ENCODE measurements around the gene NHLRC3.
"Not testable (repeated sequence)": the region's sequence is repeated elsewhere in the genome, so short reads cannot be mapped to it uniquely, and the experiment has no call there.

NHLRC3 gene

DNA sequence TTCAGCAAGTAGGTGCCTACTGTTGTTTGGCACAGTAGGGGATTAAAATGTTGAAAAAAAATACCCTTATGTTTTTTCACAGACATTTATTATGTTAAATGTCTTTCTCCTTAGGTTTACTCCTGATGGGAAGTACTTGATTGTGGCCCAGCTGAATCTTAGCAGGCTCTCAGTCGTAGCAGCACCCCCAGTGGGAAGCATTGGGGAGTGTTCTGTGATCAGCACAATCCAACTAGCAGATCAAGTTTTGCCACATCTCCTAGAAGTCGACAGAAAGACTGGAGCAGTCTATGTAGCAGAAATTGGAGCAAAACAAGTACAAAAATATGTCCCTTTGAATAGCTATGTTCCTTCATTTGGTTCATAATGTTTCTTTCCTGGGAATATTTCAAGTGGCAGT lies 9.3 kb downstream of the NHLRC3 start:
- DNase-seq: no peak

DNA sequence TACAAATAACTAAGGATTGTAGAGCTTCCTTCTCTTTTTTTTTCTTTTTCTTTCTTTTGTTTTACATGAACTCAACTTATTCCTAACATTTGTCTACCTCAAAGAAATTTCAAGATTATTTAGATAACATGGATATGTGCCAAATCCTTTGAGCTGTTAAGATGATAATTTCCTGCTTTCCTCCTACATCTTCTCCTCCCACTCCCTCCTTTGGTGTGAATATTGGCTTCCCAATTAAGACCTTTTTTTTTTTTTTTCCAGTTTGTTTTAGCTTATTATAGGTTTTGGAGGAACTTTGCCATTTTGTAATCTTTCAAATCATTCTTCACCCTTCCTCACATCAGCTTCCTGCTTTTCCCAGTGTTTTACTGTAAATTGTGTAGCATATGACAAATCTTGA lies 10.6 kb downstream of the NHLRC3 start:
- no peak for DNase-seq

DNA sequence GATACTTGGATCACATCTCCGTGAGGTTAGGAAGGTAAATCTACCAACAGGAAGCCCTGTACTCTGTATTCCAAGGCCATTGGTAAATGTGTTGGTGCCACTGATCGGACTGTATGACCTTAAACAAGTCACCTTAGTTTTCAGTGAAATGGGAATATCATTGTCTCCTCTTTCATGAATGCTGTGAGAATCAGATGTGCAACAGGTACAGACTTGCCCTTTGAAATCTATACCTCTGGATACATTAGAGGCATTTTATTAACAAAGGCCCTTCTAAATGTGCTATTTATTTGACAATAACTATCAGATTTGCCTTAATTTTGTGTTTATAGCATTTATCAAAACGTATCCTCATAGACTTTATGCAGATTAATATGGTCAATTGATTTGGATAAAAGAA lies 11.0 kb downstream of the NHLRC3 start:
- no peak for DNase-seq

DNA sequence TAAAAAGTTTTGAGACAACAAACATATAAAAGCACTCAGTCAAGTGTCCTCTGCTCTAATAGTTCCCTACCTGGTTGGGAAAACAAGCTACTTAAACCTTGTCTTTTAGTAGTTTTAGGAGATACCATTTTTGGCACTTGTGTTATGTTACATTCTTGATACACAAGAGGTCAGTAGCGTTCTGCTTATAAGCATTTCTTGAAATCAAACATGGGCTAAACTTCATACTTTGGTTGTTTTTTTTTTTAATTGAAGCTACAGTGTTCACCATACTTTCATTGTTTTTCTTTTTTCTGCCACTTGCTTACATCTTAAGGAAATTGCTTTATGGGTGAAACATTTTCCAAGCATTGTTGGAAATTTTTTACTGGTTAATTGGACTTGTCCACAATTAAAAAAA lies 12.9 kb downstream of the NHLRC3 start:
- no peak for DNase-seq

DNA sequence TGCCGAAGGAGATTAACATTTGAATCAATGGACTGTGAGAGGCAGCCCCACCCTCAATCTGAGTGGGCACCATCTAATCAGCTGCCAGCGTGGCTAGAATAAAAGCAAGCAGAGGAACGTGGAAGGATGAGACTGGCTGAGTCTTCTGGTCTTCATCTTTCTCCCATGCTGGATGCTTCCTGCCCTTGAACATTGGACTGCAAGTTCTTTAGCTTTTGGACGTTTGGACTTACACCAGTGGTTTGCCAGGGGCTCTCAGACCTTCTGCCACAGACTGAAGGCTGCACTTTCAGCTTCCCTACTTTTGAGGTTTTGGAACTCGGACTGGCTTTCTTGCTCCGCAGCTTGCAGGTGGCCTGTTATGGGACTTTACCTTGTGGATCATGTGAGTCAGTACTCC lies 14.7 kb downstream of the NHLRC3 start:
- no peak for DNase-seq

DNA sequence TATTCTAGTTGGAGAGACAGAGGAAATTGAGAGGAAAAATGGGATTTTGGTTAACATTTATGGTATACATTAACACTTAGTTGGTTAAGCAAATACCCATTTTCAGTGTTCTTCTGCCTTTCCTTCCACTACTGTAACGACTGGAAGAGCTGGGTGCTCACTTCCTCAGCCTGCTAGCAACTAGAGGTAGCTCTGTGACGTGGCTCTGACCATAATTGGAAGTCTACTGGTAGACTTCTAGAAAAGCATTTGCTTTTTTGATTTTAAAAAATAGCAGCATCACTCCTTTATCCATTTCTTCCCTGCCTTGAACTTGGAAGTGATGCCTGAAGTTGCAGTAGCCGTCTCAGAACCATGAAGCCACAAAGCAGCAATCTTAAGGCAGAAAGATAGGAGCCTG lies 15.9 kb downstream of the NHLRC3 start:
- DNase-seq: no peak

DNA sequence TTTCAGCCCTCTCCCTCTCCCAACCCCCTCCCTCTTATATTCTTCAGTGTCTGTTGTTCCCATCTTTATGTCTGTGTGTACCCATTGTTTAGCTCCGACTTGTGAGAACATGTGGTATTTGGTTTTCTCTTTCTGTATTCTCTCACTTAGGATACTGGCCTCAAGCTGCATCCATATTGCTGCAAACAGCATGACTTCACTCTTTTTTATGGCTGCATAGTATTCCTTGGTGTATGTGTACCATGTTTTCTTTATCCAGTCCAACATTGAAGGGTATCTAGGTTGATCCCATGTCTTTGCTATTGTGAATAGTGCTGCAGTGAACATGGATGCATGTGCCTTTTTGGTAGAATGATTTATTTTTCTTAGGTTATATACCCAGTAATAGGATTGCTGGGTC lies 17.8 kb downstream of the NHLRC3 start:
- no peak for DNase-seq

DNA sequence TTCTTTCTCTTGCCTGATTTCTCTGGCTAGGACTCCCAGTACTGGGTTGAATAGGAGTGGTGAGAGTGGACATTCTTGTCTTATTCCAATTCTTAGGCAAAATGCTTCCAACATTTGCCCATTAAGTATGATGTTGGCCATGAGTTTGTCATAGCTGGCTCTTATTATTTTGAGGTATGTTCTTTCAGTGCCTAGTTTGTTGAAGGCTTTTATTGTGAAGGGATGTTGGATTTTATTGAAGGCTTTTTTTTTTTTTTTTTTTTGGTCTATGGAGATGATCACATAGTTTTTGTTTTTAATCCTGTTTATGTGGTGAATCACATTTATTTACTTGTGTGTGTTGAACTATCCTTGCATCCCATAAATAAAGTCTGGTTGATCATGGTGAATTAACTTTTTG lies 19.8 kb downstream of the NHLRC3 start:
- DNase-seq: no peak

DNA sequence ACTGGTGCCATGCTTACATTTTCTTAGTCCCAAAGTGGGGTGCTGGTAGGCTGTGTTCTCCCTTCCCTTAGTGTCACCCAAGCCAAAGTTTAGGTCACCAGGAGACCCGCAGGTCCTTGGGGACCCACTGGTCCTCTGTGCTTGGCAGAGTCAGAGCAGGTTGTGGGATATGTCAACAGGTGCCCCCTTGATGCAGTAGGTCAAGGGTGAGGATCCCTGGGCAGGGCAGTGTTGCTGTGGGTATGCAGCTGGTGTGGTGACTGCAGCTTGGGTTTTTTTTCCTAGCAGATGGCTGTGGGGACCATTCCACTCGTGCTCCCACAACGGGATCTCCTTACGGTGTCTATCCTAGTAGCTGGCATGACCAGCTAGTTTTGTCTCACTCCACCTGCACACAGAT lies 23.7 kb downstream of the NHLRC3 start:
- no peak for DNase-seq

DNA sequence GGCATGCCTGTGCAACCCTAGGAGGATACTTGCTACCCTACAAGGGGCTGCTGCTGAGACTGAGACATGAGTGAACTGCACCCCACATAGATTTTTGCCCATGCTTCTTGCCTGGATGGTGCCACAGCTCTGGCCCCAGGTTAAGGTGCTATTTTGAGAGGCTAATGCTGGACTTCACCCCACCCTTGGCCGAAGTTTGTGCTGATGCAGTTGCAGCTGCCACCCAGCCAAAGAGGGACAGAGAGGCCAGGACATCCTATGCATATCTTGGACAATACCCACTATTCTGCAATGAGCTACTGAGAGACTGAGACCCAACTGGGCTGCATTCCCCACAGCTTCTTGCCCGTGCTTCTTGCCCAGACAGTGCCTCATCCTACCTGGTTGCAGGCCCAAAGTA lies 34.6 kb downstream of the NHLRC3 start:
- no peak for DNase-seq

DNA sequence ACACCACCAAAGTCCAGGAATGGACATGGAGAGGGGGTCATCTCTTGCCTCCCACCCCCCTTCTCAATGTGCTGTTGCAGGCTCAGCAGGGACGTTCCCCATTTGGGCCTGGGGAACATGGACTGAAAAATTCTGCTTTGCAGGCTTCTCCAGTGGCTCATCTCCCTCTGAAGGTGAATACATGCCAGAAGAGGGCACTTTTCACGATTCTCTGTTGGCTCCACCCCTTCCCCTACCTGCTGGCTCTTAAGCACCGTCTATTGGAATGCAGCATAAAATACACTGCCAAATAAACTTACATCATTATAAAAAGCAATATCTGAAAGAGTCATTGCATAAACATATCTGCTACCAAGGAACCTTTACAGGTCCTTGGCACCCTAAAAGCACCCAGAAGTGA lies 35.7 kb downstream of the NHLRC3 start:
- DNase-seq: no peak

DNA sequence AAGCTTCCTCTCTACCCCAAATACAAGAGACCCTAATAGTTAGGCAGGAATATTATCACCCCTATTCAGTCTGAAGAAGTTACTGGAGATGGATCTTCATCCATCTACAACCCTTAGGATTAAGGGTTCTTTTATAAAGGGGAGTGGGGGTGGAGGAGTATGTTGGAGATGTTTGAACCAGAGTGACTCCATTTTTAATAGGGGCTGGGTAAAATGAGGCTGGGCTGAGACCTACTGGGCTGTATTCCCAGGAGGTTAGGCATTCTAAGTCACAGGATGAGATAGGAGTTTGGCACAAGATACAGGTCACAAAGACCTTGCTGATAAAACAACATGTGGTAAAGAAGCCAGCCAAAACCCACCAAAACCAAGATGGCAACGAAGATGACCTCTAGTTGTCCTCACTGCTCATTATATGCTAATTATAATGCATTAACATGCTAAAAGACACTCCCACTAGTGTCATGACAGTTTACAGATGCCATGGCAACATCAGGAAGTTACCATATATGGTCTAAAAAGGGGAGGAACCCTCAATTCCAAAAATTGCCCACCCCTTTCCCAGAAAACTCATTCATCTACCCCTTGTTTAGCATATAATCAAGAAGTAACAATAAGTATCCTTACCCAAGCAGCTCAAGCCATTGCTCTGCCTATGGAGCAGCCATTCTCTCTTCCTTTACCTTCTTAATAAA lies 48.1 kb downstream of the NHLRC3 start:
- not testable (repeated sequence) for DNase-seq

DNA sequence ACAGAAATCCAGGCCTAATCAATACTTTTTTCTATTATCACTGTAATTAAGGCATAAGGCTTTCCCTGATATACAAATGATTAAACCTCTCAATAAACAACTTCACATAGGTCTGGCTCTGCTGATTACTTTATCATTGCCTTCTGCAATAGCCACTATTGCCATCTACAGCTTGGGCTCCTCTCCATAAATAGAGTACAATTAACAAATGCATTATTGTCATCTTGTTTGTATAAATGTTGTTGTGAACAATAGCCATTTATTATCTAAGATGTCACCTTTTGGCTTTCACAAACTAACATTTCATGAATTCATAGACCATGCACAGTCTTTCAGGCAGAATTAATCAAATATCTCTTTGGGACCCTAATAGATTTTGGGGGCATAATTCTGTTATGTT lies 53.3 kb downstream of the NHLRC3 start:
- DNase-seq: no peak

DNA sequence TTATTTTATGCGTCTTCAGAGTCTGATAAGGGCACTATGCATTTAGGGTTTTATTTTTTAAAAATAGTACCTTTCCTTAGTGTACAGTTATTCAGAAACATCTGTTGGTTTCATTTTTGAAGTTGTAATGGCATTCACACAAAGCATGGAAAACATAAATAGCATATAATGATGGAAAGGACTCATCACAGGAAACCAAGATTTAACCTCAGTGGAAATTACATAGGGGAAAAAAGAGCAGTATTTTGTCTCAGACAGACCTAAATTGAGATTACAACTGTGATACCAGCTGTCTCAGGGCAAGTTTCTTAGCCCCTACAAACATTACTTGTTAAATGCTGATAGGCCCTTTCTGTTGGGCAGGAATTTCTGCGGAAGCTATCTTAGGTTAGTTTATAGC lies 57.2 kb downstream of the NHLRC3 start:
- no peak for DNase-seq

DNA sequence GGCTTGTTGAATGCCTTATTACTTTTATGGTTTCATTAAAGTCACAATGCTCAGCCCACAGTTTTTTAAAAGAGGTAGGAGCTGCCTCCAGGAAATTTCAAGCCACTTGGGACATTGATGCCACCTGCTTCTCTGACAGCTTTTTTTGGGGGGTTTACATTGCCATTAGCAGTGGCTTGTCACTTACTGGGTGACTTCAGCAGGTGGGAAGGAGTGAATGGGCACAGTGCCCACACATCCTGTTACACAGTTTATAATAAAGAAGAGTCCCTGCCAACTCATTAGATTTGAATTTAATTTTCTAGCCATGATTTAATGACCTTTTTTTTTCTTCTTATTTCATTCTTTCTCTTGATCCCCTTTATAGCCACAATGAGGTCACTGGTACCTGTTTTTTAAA lies 61.0 kb downstream of the NHLRC3 start:
- no peak for DNase-seq

Measured in stimulated activated CD4-positive, alpha-beta T cell treated with anti-CD3 and anti-CD28 coated beads, Interleukin-2, amount 100 ng/mL, for 48 hours (primary cell).